ENCODE data around the gene RGPD8.
A peak's percentile ranks its signal among the peaks of the same experiment; 100 is the strongest.
"Not testable (repeated sequence)": the region's sequence is repeated elsewhere in the genome, so short reads cannot be mapped to it uniquely, and the experiment has no call there.

Gene RGPD8

GRCh38 chr2:112434890-112435715, 1.7 kb upstream of the RGPD8 start:
- not testable (repeated sequence) for DNase-seq

DNA sequence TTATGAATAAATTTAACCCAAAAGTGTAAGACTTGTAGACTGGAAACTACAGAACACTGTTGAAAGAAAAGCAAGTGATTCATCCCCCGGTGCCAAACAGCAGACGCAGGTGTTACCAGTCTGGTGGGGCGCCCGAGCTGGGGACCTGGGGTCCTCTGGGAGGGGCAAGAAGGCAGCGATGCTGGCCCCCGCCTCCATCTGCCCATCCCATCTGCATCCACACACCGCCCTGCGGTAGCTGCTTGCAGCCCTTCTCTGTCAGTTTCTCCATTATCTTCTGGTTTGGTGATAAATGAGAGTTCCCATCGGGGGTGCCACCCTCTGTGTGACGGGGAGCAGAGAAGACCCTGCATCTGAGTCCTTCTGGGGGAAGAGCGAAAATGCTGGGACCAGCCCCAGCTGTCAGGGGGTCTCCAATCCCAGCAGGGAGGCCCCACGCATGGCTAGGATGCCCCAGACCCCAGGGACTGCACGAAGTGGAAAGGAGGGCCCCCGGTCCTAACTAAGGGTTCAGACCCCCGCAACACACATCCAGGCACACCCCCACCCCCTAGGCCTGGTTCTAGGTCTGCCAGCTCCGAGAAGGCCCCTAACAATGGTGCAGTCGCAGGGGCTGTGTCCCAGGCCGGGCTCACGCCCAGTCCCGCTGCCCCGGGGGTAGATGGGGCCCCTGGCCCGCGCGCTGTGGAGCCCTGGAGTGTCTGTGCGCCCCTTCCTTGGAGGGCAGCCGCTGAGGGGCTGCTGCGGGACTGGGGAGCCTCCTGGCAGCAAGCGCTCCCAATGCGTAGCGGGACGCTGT, 686 bp upstream of the RGPD8 start:
- DNase-seq: no peak

DNA sequence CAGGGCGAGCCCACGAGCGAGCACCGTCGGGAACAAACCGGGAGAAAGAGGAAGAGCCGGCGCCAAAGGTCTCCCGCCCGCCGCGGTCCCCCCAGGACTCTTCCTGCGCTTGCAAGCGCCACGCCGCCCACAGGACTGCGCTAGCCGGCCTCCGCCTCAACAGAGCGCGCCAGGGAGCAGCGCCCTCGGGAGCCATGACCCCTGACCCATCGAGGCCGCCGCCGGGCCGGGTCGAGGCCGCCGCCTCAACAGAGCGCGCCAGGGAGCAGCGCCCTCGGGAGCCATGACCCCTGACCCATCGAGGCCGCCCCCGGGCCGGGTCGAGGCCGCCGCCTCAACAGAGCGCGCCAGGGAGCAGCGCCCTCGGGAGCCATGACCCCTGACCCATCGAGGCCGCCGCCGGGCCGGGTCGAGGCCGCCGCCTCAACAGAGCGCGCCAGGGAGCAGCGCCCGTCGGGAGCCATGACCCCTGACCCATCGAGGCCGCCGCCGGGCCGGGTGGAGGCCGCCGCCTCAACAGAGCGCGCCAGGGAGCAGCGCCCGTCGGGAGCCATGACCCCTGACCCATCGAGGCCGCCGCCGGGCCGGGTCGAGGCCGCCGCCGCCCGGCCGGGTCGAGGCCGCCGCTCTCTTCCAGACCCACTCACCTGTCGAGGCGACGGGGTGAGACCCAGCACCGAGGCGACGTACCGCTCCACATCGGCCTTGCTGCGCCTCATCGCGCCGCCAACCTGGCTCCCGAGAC, 538 bp downstream of the RGPD8 start:
- DNase-seq: peak in 1 of 2 donors; percentile 45

- DNase-seq: not testable (repeated sequence)
Measured at GRCh38 chr2:112432390-112432734, 1.1 kb downstream of the RGPD8 start.

- not testable (repeated sequence) for DNase-seq
Measured at GRCh38 chr2:112431587-112432295, 1.7 kb downstream of the RGPD8 start.

GRCh38 chr2:112424553-112424952, 8.9 kb downstream of the RGPD8 start:
- DNase-seq: not testable (repeated sequence)

DNA sequence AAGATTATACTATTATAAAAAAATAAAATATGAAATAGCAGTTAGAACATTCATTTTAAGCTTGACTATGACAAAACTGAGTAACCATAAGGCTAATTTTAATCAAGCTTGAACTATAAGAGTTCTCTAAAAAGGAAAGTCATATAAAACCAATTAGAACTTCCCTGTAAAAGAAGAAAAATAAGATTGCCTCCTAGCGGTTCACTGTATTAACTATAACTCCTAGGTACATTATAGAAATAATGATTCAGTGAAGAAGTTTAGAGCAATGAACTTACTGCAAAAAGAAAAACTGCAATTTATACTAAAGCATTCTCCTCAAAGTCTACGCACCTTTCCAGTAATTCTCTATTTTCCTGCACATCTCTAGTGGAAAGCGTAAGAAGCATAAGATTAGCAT, 16.6 kb downstream of the RGPD8 start:
- not testable (repeated sequence) for DNase-seq

DNA sequence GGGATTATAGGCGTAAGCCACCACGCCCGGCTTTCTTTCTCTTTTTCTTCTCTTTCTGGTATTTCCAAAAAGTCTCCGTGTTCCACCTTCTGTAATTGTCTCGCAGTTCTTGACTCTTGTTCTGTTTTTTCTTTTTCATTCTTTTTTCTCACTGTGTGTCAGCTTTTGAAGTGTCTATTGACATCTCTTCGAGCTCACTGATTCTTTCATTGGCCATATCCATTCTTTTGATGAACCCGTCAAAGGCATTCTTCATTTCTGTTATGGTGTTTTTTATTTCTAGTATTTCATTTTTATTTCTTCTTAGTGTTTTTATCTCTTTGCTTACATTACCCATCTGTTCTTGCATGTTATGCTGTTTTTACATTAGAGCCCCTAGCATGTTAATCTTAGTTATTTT, 73.4 kb downstream of the RGPD8 start:
- not testable (repeated sequence) for DNase-seq

DNA sequence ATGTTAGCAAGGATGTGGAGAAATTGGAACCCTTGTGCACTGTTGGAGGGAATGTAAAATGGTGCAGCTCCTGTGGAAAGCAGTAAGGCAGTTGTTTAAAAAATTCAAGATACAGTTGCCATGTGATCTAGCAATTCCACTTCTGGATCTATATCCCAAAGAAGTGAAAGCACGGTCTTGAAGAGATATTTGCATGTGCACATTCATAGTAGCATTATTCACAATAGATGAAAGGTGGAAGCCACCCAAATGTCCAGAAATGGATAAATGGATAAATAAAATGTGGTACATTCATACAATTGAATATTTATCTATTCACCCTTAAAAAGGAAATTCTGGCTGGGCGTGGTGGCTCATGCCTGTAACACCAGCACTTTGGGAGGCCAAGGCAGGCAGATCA, 79.1 kb downstream of the RGPD8 start:
- not testable (repeated sequence) for DNase-seq

DNA sequence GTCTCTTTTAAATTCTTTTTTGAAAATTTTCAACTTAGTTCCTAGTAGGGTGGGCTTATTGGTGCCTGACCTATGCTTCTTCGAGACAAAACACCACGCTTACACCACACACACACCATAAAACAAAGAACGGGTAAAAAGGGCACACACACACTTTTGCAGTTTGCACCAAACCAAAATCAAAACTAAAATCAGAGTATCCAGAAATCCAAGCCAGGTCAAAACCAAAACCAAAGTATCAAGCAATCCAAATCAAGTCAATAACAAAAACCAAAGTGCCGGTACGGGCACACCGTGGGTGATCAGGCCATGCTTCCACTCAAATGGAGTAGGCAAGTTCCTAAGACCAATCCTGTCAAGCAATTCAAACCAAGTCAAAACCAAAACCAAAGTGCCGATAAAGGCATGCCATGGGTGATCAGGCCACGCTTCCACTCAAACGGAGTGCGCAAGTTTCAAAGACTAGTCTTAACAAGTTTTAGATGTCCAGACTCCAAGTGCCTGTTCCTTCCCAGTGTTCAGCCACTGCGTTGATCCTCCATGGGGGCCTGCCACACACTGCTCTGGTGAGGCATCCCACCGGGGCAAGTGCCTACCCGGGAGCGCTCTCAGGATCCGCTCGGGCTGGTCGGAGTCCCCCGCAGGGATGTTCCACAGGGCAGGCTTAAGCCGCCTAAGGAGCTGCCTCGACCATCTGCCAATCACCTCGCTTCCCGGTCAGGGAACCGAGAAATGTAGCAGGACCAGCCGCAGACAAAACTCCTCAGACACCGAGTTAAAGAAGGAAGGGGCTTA, 80.4 kb downstream of the RGPD8 start:
- not testable (repeated sequence) for DNase-seq

DNA sequence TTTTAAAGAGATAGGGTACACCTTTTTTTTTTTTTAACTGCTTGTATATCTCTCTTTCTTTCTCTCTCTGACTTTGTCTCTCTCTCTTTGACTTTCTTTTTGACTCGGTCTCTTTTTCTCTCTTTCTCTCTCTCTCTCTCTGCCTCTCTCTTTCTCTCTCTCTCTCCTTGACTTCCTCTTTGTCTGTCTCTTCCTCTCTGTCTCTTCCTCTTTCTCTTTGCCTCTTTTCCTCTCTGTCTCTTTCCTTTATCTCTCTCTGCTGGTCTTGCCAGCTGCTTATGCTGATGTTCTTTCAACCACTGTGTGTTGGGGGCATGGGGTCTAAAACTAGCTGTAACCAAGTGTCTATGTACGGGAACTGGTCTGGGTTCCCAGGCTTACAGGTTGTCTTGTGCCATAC, 81.2 kb downstream of the RGPD8 start:
- not testable (repeated sequence) for DNase-seq

- no peak for DNase-seq
Measured at GRCh38 chr2:112345030-112346027, 88.1 kb downstream of the RGPD8 start.

- no peak for DNase-seq
Measured at GRCh38 chr2:112343827-112344585, 89.4 kb downstream of the RGPD8 start.

GRCh38 chr2:112342067-112342550, 91.3 kb downstream of the RGPD8 start:
- no peak for DNase-seq

DNA sequence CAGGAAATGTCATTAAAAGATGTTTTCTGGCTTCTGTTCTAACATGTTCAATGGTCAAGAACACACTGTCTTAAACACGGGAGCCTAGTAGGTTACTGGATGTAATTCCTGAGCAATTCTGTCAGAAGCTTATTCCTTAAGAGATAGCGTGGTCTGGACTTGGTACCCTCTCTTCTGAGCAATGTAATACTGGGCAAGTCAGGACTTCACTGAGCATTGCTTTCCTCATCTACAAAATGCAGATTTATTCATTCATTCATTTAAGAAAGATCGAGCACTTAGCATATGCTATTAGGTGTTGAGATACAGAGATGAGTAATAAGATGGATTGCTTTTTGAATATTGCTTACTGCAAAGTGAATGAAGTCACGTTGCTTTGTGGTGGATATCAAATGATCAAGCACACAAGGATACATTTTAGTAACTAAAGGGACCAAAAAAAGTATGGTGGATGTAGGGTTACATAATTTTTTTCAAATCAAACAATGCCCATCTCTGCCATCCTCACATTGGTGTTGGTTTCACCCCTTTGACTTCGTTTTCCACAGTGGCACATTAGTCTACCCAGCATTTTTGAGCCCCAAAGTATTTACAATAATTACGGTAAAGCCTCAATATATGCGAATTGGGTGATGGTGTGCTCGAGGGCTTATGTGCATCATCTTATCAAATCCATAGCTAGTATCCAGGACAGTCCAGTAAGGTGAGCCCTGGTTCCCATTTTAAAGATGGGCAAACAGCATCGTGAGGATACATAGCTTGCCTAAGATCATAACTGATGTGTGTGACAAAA, 92.8 kb downstream of the RGPD8 start:
- no peak for DNase-seq

- no peak for DNase-seq
Measured at GRCh38 chr2:112339986-112340385, 93.5 kb downstream of the RGPD8 start.

- no peak for DNase-seq
Measured at GRCh38 chr2:112335600-112335999, 97.8 kb downstream of the RGPD8 start.

GRCh38 chr2:112332123-112332696, 101.2 kb downstream of the RGPD8 start:
- DNase-seq: no peak
